ACC112 (cell line): ENCODE data around the gene GLP1R.

Experiments used
- H2AFZ ChIP-seq: fragments of 200-600 bp; sonication (generic); one replicate; pipeline ENCODE4 v1.6.0; 2017; ENCODE audit warnings: antibody characterized with exemption, low read length; ENCODE audit not compliant: unreplicated experiment
- H3K27ac ChIP-seq: fragments of 200-600 bp; sonication (generic); 2 replicates; pipeline ENCODE4 v1.5.1; 2014; ENCODE audit warnings: low read depth, mild to moderate bottlenecking, antibody characterized with exemption, low read length, moderate library complexity
- H3K27me3 ChIP-seq: fragments of 200-600 bp; sonication (generic); 2 replicates; pipeline ENCODE4 v1.6.1; 2014; ENCODE audit warnings: mild to moderate bottlenecking, antibody characterized with exemption, low read length, moderate library complexity, mixed read lengths; ENCODE audit not compliant: insufficient read depth
- H3K36me3 ChIP-seq: fragments of 200-600 bp; sonication (generic); 2 replicates; pipeline ENCODE4 v1.6.1; 2016; ENCODE audit warnings: mild to moderate bottlenecking, antibody characterized with exemption, low read length, moderate library complexity, mixed read lengths; ENCODE audit not compliant: insufficient read depth
- H3K4me1 ChIP-seq: fragments of 200-600 bp; sonication (generic); one replicate; pipeline ENCODE4 v1.6.1; 2016; ENCODE audit warnings: low read length, mixed read lengths; ENCODE audit not compliant: insufficient read depth, unreplicated experiment, control insufficient read depth
- H3K4me3 ChIP-seq: fragments of 200-600 bp; sonication (generic); 2 replicates; pipeline ENCODE4 v1.5.1; 2014; ENCODE audit warnings: mild to moderate bottlenecking, low read depth, low read length
- H3K79me2 ChIP-seq: fragments of 200-600 bp; sonication (generic); one replicate; pipeline ENCODE4 v1.6.0; 2016; ENCODE audit warnings: low read length; ENCODE audit not compliant: control insufficient read depth, unreplicated experiment, insufficient read depth

GLP1R gene

DNA sequence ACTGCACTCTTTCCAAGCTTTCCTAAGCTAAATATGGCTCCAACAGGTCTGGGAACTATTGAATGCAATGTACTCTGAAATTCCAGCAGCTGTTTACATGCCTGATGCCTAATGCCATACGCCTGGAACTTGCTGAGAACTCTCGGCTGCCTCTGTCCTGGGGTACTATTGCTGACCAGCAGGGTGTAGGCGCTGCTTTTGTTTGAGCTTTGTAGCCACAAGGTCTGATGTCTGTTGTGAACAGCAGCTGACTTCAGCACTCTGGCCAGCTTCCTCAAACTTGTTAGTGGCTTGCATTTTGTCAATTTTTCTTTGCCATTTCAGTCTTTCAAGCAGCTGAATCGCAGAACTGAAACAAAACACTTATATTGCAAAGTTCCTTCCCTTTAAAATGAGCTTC, 39.8 kb downstream of the GLP1R start:
- Histone ChIP-seq H3K27me3 (peaks cover 96% of the 10 kb centered on the region), H3K4me1 (no peaks in the 10 kb centered on the region), H2AFZ (no peak overlapping the region)

DNA sequence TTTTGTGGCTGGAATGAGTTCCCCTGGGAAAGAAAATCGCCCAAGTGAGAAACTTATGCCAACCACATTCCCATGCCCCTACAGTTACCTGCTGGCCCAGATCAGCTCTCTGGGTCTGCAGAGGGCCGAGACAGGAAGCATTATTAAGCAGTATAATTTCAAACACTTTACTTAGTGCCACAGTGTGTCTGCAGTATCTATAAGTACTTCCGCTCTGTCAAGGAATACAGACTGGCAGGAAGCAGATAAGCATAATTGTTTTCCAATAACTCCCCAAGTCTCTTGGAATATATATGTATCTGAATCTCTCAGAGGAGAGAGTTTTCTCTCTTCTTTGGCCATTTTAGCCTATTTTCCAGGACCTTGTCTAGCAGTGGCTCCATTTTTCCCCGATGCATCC, 41.5 kb downstream of the GLP1R start:
- Histone ChIP-seq H3K27ac (no peak overlapping the region), H3K4me3 (no peak overlapping the region)

More for the DNA sequence above, 39.8 kb downstream of the GLP1R start:
- no peaks in the 10 kb centered on the region for H3K79me2 ChIP-seq
- no peak overlapping the region for H3K27ac ChIP-seq
- no peak overlapping the region for H3K4me3 ChIP-seq
- no peaks in the 10 kb centered on the region for H3K36me3 ChIP-seq

DNA sequence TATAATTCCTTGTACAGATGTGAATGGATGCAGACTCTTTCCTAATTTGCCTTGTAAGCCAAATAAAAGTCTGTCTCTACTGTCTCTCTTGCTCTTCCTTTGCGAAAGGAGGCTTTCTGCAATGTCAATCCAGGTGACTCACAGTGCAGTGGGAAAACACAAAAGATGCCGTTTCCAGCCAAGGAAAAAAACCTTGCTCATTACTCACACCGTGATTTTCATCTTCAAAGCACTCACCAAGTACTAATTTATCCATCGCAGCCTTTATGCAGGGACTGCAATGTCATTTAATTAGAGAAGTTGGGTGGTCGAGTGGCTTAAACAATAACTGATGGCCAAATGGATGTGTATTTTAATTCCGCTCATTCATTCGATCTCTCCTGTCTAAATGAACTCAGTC, 42.6 kb downstream of the GLP1R start:
- Histone ChIP-seq H3K4me3 (no peak overlapping the region), H3K27me3 (peaks cover 78% of the 10 kb centered on the region), H3K27ac (no peak overlapping the region), H3K4me1 (no peaks in the 10 kb centered on the region), H2AFZ (no peak overlapping the region), H3K79me2 (no peaks in the 10 kb centered on the region), H3K36me3 (no peaks in the 10 kb centered on the region)

More for the DNA sequence above, 41.5 kb downstream of the GLP1R start:
- Histone ChIP-seq H2AFZ (no peak overlapping the region), H3K79me2 (no peaks in the 10 kb centered on the region), H3K27me3 (peaks cover 83% of the 10 kb centered on the region), H3K4me1 (no peaks in the 10 kb centered on the region), H3K36me3 (no peaks in the 10 kb centered on the region)

DNA sequence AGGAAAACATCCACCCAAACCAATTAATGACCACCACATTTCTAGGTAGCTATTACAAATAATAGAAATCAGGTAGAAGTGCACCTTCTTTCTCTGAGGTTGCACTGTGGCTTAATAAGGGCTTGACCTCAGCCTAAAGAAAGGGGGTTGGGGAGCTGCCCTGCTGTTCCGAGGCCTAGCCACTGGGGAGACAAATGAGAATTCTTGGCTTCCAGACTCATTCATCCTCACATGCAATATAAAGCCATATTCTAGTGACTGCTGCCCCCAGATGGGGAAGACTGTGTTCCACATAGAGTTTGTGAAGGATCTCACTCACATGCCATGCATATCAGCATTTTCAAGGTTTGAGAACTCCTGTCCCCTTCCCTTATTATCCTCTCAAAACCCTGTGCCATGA, 43.5 kb downstream of the GLP1R start:
- Histone ChIP-seq H3K27me3 (peaks cover 70% of the 10 kb centered on the region), H2AFZ (no peak overlapping the region)

DNA sequence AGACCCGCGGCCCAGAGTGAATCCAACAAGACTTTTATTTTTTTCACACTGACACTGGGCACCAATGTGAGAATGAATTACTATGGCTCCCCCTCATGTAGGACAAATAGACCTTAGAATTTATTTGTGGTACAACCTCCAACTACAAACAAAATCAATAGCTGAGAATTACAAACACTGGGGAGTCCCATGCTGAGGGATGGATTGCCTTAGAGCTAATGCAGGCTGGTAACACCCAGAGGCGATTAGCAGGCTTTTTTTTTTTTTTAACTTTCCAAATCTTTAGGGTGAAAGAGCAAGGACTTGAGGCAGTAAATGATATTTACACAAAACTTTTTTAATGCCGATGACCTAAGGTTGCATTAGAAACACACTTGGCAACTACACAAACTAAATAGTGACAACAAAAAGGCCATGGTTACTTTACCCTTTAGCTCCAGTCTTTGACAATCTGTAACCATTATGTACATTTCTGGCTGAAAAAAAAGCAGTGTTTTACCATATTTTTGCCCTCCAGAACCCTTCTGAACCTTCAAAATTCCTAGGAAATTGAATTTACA, 44.6 kb downstream of the GLP1R start:
- no peak overlapping the region for H3K27ac ChIP-seq
- H3K79me2 ChIP-seq, result no peaks in the 10 kb centered on the region

More for the DNA sequence above, 43.5 kb downstream of the GLP1R start:
- Histone ChIP-seq H3K36me3 (no peaks in the 10 kb centered on the region), H3K4me3 (no peak overlapping the region), H3K79me2 (no peaks in the 10 kb centered on the region), H3K27ac (no peak overlapping the region), H3K4me1 (no peaks in the 10 kb centered on the region)

DNA sequence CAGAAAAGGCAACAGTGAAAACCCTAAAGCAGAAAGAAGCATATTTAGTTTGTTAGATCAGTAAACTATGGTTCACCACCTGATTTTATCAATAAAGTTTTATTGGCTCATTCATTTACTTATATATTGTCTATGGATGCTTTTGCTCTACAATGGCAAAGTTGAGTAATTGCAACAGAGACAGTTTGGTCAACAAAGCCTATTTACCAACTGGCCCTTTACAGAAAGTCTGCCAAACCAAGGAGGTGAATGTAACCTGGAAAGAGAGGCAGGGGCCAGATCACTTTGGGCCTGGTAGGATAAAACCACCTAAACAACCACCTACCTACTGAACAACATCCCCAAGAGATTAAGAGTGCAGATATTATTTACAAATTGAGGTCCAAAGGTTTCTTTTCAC, 47.0 kb downstream of the GLP1R start:
- Histone ChIP-seq H3K4me1 (no peaks in the 10 kb centered on the region), H3K4me3 (no peak overlapping the region), H3K36me3 (no peaks in the 10 kb centered on the region), H2AFZ (no peak overlapping the region), H3K79me2 (no peaks in the 10 kb centered on the region), H3K27ac (no peak overlapping the region), H3K27me3 (peaks cover 35% of the 10 kb centered on the region)

More for the DNA sequence above, 44.6 kb downstream of the GLP1R start:
- H3K4me1 ChIP-seq, result no peaks in the 10 kb centered on the region
- H3K4me3 ChIP-seq, result no peak overlapping the region
- H3K36me3 ChIP-seq, result no peaks in the 10 kb centered on the region
- peaks cover 59% of the 10 kb centered on the region for H3K27me3 ChIP-seq
- H2AFZ ChIP-seq, result no peak overlapping the region

DNA sequence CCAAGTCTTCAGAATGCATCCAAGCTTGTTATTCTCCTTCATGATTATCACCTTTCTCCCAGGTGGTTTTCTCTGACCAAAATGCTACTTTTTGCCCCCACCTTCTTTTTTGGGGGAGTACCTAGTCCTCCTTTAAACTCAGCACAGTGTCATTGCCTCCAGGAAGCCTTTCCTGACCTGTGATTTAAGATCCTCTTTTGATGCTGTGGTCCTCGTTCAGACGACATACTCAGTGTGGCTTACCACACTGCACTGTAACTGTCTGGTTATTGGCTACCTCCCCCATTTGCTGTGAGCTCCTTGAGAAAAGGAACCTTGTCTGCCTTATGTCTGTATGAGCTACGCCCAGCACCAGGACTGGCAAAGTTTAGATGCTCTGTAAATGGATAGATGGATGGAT, 51.8 kb downstream of the GLP1R start:
- no peak overlapping the region for H3K4me3 ChIP-seq
- 0 out of 2 replicates have a peak, but pooled peaks cover 2% of the 10 kb centered on the region for H3K36me3 ChIP-seq
- H2AFZ ChIP-seq, result no peak overlapping the region
- H3K4me1 ChIP-seq, result no peaks in the 10 kb centered on the region
- H3K79me2 ChIP-seq, result no peaks in the 10 kb centered on the region
- no peak overlapping the region for H3K27ac ChIP-seq
- 0 out of 2 replicates have a peak, but pooled peaks cover 4% of the 10 kb centered on the region for H3K27me3 ChIP-seq

DNA sequence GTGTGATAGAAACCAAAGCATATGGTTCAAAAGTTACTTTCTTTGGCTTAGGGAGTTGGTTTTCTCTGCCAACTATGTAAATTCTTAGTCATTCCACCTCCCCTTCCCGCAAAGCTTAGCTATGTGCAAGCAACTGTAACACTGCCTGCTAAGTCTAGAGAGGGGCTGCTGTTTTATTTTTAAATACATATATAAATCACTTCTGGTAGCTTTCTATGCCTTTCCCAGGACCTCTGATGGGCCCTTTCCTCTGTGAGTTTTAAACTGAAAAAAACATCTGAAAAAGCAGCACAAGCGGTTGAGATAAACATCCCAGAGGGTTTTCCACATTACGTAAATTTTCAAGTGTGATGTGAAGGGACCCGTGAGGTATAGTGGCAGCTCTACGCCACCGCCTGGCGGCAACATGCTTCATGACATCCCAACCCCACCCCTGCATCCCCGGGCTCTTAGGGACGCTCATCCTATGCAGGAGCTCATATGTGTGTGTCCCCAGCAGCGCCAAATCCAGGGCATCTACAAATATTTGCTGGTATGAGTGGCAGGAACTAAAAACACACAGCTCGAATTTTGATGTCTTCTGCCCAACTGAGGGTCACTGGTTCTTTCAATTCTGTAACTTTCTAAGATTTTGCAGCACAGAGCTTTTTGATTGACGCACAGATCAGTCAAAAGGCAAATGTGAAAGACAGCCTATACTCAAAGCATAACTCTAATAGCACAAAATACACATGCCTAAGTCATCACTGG, 53.7 kb downstream of the GLP1R start:
- Histone ChIP-seq H3K4me3 (no peak overlapping the region), H3K4me1 (no peaks in the 10 kb centered on the region), H3K36me3 (0 out of 2 replicates have a peak, but pooled peaks cover 3% of the 10 kb centered on the region), H3K27ac (no peak overlapping the region), H3K79me2 (no peaks in the 10 kb centered on the region), H2AFZ (no peak overlapping the region), H3K27me3 (no peaks in the 10 kb centered on the region)

DNA sequence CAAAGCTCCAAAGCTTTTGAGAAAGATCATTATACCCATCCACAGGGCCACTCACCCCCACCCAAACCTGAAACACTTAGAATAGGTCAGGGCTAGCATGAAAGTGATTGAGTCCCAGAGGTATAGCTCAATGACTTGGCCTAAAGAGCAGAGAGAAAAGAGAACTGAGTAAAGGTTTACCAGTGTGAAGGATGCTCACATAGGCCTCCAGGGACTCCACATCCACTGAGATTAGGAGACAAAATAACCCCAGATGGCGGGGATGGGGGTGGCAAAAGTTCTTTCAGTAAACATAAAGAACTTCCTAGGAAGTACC, 54.2 kb downstream of the GLP1R start:
- Histone ChIP-seq H3K4me3 (no peak overlapping the region), H3K27me3 (no peaks in the 10 kb centered on the region), H2AFZ (no peak overlapping the region), H3K27ac (no peak overlapping the region), H3K36me3 (0 out of 2 replicates have a peak, but pooled peaks cover 3% of the 10 kb centered on the region), H3K4me1 (no peaks in the 10 kb centered on the region), H3K79me2 (no peaks in the 10 kb centered on the region)

DNA sequence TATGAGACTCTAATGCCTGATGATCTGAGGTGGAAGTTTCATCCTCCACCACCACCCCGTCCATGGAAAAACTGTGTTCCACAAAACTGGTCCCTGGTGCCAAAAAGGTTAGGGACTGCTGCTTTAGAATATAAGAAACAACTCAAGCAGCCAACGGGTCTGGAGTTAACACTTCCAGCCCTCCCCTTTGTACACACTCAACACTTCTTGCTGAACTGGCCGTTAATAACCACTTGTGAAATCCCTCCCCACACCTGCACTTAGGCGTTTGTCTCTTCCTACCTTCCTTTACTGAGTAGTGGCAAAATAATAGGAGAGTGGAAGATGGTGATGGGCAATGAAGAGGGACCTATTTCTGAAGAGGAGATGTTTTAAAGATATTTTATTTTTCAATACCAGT, 55.9 kb downstream of the GLP1R start:
- H3K27ac ChIP-seq, result no peak overlapping the region
- no peak overlapping the region for H2AFZ ChIP-seq
- H3K4me1 ChIP-seq, result no peaks in the 10 kb centered on the region
- no peaks in the 10 kb centered on the region for H3K79me2 ChIP-seq
- H3K27me3 ChIP-seq, result no peaks in the 10 kb centered on the region
- H3K36me3 ChIP-seq, result 0 out of 2 replicates have a peak, but pooled peaks cover 3% of the 10 kb centered on the region
- H3K4me3 ChIP-seq, result no peak overlapping the region

DNA sequence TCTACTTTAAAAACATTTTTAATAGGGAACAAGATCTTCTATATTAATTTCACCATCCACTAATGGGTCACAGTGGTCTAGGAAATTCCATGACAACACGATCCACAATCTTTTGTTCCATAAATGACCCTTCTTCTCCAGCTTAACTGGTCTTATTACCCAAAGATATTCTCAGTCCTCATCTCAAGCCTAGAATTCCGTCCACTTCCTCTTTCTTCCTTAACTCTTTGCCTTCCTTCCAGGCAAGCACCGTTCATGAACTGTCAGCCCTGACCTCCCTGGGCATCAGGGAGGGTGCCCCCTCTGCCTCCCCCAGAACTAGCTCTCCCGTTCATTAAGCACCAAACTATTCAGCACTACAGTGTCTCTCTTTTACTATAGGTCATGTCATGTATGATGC, 58.5 kb downstream of the GLP1R start:
- Histone ChIP-seq H2AFZ (no peak overlapping the region), H3K27ac (no peak overlapping the region), H3K4me1 (no peaks in the 10 kb centered on the region), H3K4me3 (no peak overlapping the region), H3K36me3 (0 out of 2 replicates have a peak, but pooled peaks cover 10% of the 10 kb centered on the region), H3K79me2 (no peaks in the 10 kb centered on the region), H3K27me3 (no peaks in the 10 kb centered on the region)
